ENCODE data around the gene ANAPC7. TPM values are rescaled to one million over a fixed set of nuclear protein-coding genes. Genes with fewer than 3 reads are reported as not detected.

ANAPC7 gene
- total RNA-seq, 1 experiment from 2014 or later: 91.1 TPM

DNA sequence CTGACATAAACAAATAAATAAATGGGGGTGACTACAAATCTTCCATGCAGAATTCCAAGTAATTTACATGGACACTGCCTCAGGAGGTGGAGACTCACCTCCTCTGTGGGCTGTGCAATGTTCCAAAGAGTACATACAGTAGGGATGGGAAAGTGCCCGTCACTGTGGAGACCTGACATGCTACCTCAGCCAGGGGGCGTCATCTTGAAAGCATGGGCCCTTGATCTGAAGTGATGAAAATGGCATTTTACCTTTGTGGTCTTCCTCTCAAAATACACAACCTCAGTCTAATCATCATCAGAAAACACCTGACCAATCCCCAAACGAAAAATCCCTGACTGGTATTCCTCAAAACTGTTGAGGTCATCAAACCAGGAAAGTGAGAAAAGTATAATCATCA lies 48.4 kb downstream of the ANAPC7 start:
- no peak overlapping the region for H3K4me3 Mint-ChIP-seq
- no peak overlapping the region for H2AFZ ChIP-seq (ENCODE audit: low read length)

More for the DNA sequence above, 48.4 kb downstream of the ANAPC7 start:
- Histone ChIP-seq H3K79me2 (ENCODE audit: insufficient read depth, low read length) (no peaks in the 10 kb centered on the region), H4K8ac (replicated peaks; ENCODE audit: insufficient read length, low read depth, low read length) (no peak overlapping the region), H3T11ph (ENCODE audit: low read length) (no peak overlapping the region), H2BK5ac (ENCODE audit: insufficient read length, low read length) (no peak overlapping the region), H3K56ac (ENCODE audit: insufficient read length, low read depth, low read length) (no peak overlapping the region), H2AK5ac (ENCODE audit: insufficient read length, low read length) (no peak overlapping the region), H2BK12ac (ENCODE audit: insufficient read length, low read depth, low read length) (no peak overlapping the region), H3K14ac (ENCODE audit: insufficient read depth, low read length) (no peak overlapping the region), H3K23ac (ENCODE audit: insufficient read length, low read depth, low read length) (no peak overlapping the region), H4K20me1 (ENCODE audit: control insufficient read depth, insufficient read depth, insufficient read length) (no peaks in the 10 kb centered on the region), H3K23me2 (ENCODE audit: insufficient read length, low read depth, low read length, poor library complexity, severe bottlenecking) (no peaks in the 10 kb centered on the region), H2BK120ac (ENCODE audit: low read depth, low read length, poor library complexity, severe bottlenecking) (no peak overlapping the region), H4K5ac (ENCODE audit: insufficient read length, low read depth, low read length) (no peak overlapping the region), H3K27ac (ENCODE audit: insufficient read length, low read depth, low read length) (no peak overlapping the region), H3K18ac (ENCODE audit: insufficient read length, low read depth, low read length) (no peak overlapping the region), H2BK15ac (ENCODE audit: low read depth, low read length) (no peak overlapping the region), H3K4ac (ENCODE audit: low read depth, low read length) (no peak overlapping the region), H3K79me1 (ENCODE audit: insufficient read depth, low read depth, low read length, poor library complexity, severe bottlenecking) (no peaks in the 10 kb centered on the region), H3K27me3 (ENCODE audit: insufficient read depth, low read length) (no peaks in the 10 kb centered on the region), H3K4me1 (ENCODE audit: insufficient read depth, low read length) (no peaks in the 10 kb centered on the region), H3K9ac (ENCODE audit: extremely low read depth, insufficient read length, low read length) (no peak overlapping the region), H3K4me2 (ENCODE audit: insufficient read depth, insufficient read length, low read length) (no peak overlapping the region), H4K91ac (ENCODE audit: insufficient read length, low read depth, low read length) (no peak overlapping the region), H2BK20ac (ENCODE audit: low read depth, low read length, poor library complexity, severe bottlenecking) (no peak overlapping the region), H3K9me3 (ENCODE audit: control insufficient read depth, low read depth, low read length) (no peaks in the 10 kb centered on the region)
- Mint-ChIP-seq H3K9me3 (no peaks in the 10 kb centered on the region), H3K27me3 (ENCODE audit: low read depth) (no peaks in the 10 kb centered on the region), H3K4me1 (no peaks in the 10 kb centered on the region), H3K27ac (no peak overlapping the region), H3K36me3 (ENCODE audit: insufficient read depth in 1 of 3, low read depth in 3 of 3) (peaks cover 2 to 10% (median 9%) of the 10 kb centered on the region in 3 experiments; a peak in 4 of 7 replicates)
- DNase-seq: peak; percentile 74
- WGBS (ENCODE audit: extremely low coverage, insufficient read length, low lambda C conversion rate): no CpG with 5 or more reads among the region's 3 CpGs
- TF ChIP-seq, protein P1, sequence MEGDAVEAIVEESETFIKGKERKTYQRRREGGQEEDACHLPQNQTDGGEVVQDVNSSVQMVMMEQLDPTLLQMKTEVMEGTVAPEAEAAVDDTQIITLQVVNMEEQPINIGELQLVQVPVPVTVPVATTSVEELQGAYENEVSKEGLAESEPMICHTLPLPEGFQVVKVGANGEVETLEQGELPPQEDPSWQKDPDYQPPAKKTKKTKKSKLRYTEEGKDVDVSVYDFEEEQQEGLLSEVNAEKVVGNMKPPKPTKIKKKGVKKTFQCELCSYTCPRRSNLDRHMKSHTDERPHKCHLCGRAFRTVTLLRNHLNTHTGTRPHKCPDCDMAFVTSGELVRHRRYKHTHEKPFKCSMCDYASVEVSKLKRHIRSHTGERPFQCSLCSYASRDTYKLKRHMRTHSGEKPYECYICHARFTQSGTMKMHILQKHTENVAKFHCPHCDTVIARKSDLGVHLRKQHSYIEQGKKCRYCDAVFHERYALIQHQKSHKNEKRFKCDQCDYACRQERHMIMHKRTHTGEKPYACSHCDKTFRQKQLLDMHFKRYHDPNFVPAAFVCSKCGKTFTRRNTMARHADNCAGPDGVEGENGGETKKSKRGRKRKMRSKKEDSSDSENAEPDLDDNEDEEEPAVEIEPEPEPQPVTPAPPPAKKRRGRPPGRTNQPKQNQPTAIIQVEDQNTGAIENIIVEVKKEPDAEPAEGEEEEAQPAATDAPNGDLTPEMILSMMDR (conservative IDR thresholded peaks at IDR 0.05): peak; percentile 79
